GM19238 (cell line): Measurements from ENCODE around the gene PIK3R6.
"Not testable (repeated sequence)": the region's sequence is repeated elsewhere in the genome, so short reads cannot be mapped to it uniquely, and the experiment has no call there.

ENCODE experiments used
- DNase-seq: peaks from one replicate; pipeline ENCODE4 v3.0.0; 2011; ENCODE audit warnings: low spot score; ENCODE audit not compliant: insufficient read length

PIK3R6 gene

GRCh38 chr17:8829036-8829941, 38.2 kb downstream of the PIK3R6 start:
- DNase-seq, result no peak

GRCh38 chr17:8828517-8828875, 39.0 kb downstream of the PIK3R6 start:
- DNase-seq, result no peak

- DNase-seq, result no peak
These were observed 40.6 kb downstream of the PIK3R6 start for GRCh38 chr17:8826808-8827435.

DNA sequence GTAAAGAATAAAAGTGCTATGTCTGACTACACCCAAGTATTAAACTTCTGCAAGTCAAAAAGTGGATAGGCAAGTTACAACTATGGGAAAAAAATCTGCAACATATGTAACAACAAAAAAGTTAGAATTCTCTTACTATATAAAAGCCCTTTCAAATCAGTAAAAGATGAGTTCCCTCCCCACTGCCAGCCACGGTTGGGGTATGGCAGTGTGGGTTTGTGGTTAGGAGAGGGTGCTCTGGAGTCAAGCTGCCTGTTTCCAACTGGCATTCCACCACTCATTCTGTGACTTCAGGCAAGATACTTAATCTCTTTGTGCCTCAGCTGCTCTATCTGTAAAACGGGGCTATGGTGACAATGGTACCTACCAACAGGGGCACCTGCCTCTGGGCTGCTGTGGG, 41.7 kb downstream of the PIK3R6 start:
- DNase-seq, result no peak

DNA sequence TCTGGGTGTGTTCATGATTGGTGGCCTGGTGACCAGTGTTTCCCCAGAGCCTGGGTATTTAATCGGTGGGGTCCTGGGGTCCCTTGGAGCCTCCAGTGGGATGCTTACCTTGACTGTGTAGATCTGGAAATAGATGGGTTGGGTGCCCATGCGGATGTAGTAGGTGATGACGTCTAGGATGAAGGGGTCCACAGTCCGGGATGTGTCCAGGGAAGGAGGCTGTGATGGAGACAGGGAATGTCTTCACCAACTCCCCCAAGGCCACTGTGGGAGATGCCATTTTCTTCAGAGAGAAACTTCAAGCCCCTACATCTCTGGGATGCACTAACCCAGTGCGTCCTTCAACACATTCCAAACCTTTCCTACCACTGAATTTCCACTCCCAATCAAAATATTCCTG, 44.2 kb downstream of the PIK3R6 start:
- DNase-seq, result no peak

DNA sequence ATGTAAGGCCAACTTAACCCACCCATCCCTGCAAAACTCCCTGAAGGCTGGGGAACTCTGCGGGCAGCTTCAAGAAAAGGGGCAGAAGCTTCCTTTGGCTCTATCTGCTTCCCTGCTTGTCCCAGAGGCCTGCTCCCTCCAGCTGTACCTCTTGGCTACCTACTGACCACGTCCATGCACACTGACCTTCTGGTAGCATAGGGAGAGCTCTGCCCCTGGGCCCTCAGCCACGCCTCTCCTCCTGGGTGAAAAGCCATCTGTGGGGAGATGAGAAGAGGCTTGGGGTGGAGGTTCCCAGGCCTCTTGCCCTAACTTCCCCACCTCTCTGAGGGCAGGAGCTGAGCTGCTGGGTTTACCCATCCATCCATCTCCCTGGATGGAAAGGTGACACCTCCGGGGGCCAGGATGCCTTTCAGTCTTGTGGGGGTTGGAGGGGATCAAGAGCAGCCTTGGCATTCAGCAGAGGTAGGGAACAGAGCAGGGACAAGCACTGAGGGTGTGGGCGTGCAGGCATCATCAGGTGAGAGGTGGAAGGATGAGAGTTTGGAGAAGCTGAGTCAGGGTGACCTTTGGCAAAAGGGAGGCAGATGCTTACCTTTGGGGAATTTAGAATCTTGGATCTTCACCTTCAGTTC, 45.0 kb downstream of the PIK3R6 start:
- DNase-seq, result no peak

DNA sequence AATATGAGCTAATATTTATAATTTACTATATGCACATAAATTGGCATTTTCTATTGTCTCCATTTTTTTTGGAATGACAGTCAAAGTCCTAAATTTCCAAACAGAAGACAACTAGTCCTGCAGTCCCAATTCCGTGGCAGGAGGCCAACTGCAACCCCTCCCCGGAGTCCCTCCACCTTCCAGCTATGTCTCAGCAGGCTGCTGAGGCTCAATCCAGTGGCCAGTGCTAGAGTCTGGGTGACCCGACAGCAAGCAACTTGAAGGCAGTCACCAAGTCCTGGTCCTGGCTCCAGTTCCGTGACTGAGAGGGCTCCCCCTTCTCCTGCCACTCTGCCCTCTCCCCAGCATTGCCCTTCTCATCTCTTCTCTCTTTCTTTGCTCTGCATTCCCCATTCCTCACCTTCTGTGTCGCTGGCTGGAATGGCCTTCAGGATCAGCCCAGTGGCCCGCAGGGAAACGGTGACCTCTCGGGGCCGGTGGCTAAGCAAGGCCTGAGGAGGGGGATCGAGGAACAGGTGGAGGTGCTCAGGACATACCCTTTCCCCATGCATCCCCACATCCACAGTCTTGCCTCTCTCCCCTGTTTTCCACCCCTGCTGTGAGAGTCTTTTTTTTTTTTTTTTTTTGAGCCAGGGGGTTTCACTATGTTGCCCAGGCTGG, 45.9 kb downstream of the PIK3R6 start:
- DNase-seq, result no peak

DNA sequence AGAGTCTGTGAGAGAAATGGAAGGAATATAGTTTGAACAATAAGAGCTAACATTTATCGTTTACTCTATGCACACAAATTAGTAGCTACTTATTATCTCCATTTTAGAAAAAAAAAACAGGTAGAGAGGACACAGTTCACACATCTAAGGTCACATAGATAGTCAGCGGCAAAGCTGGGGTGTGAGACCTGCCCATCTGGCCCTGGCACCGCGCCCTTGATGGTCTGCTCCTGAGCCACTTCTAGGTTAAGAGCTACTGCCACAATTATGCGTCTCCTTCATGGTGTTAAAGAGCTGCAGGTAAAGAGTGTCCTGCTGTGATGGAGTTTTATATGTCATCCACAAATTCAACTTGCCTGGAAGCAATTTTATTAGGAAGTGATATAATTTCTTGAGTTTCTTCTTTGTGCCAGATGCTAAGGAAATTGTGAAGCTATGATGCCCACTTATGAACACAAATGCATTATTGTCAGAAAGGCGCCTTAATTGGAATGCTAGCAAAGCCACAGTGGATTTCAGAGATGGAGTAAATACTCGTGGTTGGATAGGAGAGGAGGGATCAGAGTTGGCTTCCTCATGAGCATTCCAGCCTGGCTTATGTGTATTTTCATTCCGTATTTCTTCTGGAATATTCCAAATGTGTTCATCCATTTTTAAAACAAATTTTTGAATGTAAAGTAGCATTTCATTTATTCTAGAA, 47.0 kb downstream of the PIK3R6 start:
- no peak for DNase-seq

DNA sequence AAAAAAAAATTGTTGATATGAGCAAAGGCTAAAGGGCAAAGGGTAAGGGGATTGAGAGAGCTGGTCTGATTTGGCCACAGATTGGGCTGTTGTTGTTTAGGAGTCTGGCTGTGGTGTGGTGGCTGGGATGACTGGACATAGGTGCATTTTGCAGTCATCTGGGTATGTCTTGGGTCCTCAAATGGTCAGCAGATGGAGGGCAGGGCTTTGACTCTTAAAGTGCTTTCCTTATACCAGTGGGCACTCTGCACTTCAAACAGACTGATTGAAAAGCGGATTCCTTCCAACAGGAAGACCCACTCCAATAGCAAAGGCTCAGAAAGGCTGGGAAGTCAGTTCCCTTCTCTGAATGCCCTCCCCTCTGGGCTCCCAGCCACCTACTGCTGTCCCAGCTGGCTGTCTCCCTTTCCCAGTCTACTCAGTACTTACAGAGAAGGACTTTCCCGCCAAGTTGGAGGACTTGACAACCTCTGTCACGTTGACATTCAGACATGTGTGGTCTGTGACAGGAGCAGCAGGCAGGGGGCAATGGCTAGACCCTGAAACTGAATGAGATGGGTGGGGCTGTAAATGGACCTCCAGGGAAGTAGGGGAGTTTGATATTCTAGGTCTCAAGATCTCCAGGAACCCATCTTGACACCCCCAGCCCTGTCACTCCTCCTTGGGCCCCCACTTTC, 48.7 kb downstream of the PIK3R6 start:
- DNase-seq, result no peak

- DNase-seq, result no peak
These were observed 49.4 kb downstream of the PIK3R6 start for GRCh38 chr17:8818047-8818446.

DNA sequence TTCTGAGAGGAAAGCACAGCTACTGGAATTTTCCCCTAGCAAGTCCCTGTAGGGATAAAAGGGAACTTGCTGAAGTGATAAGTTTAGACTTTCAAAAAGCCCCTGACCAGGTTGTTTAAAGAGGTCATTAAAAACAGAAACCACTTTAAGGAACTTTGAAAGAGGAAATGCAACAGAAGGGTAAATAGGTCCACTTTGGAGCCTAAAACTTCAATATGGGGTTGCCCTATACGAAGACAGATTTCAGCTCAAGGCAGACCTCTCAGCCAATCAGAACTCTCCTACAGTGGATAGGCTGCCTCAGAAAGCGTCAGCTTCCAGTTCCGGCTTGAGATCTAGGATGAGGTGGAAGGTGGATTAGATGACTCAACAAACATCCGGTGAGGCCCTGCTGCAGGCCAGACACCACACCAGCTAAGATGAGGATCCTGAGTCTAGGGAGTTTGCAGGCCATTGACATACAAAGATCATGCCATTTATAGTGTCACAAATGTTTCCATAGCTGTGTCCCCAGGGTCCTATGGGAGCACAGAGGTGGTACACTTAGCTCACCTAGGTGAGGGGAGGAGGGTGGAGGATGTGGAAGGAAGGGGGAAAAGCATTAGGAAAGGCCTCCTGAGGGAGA, 60.4 kb downstream of the PIK3R6 start:
- DNase-seq, result peak; percentile 88

DNA sequence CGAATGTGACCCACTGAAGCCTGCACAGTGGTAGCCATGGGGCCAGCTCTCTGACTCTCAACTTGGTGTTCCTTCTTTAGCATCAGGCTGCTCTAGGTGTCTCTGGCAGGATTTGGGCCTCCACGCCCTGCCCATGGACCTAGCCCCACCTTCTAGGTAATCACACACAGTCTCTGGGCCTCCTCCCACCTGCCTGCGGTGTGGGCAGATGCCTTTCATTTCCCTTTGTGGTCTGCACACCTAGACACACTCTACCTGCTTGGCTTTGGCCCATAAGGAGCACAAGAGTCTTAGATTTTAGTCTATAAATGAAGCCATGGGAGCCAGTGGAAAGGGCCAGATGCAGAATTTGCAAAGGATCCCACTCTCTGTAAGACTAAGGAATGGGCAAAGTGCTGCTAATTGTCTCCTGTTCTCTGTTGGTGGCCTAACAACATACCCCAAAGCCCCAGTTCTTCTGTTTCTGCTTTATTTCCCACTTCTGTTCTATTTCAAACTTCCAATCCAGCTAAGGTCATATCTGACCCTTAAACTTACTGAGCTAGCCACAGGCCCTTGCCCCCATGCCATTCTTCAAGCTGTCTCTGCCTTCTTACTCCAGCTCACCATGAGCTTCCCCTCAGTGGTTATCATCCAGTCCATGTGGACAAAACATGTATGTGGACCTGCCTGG, 61.1 kb downstream of the PIK3R6 start:
- no peak for DNase-seq

- DNase-seq, result not testable (repeated sequence)
These were observed 62.1 kb downstream of the PIK3R6 start for GRCh38 chr17:8805396-8805795.

GRCh38 chr17:8803531-8804420, 63.7 kb downstream of the PIK3R6 start:
- DNase-seq, result no peak

DNA sequence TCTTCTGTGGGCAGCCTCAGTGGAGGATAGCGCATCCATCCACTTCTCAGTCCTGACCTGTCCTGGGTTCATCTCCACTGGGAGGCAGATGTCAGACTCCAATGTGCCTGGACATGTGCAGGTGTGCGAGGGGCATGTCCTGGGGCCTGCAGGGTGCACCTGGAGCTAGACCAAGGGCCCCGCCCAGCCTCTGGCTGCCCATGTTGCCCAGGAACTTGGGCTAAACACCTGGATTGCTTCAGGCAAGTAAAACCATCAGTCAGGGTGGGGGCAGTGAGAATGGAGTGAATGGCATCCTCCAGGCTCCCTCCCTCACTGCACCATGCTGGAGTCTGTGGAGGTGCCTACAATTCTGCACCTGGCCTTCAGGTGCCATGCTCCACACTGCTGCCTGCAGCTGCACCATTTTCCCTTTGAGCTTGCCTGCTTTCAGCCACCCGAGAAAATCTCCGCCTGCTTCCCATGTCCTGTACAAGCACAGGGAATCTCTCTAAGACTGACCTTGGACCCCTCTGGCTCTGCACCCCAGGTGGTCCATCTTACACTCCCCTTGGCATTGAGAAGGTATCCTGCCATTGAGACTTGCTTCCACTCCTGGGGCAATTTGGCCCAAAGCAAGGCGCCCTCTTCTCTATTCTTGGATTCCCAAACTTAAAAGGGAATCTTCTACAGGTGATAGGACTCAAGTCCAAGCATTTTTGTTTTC, 66.2 kb downstream of the PIK3R6 start:
- no peak for DNase-seq

- DNase-seq, result no peak
These were observed 66.8 kb downstream of the PIK3R6 start for GRCh38 chr17:8800656-8801055.

DNA sequence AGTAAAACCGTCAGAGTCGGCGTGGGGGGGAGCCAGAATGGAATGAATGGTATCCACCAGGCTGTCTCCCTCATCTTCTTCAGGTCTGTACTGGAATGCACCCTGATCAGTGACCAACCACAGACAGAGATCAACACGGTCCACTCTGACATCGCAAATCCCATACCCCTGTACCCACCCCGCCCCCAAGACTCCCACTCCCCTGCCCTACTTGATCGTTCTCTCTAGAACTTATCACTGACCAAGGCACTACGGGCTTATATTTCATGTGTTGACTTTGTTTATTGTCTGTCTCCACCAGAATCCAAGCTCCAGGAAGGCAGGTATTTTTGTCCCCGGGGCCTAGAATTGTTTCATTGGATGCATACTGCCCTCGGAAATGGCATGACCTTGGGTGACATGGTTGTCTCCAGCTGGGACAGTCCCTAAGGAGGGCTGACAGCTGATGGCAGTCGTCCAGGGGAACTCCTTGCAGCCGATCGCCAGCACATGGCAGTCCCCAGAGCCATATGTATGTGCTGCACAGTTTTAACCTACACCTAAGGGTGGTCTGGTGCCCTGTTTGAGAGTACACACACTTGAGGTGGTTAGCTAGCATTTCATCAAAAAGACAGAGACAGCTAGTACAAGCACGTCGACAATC, 67.8 kb downstream of the PIK3R6 start:
- DNase-seq, result no peak
